ENCODE results near the gene COL13A1.

Gene COL13A1

DNA sequence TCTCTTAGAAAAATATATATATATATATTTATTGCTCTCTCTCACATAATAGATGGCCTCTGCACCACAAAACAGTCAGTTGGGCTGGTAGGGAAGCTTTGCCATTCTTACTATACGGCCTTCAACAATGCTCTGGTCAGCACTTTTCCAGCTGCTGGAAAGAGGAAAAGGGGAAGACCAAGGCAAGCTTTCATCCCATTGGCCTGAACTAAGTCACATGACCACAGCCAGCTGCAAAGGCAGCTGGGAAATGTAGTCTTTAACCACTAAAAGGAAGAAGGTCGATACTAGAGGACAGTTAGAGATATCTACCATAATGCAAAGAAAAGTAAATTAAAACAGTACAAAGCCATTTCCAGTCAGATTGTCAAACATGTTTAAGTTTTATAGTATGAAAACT lies 192.6 kb downstream of the COL13A1 start:
- H3K4me3 ChIP-seq (ENCODE audit: low read length), result no peak overlapping the region
- no peak for DNase-seq (ENCODE audit: low read depth)
- TF ChIP-seq CTCF (conservative IDR thresholded peaks at IDR 0.05; ENCODE audit: low read depth, low read length), result no peak

GRCh38 chr10:69996611-69997010 lies 194.9 kb downstream of the COL13A1 start:
- H3K4me3 ChIP-seq (ENCODE audit: low read length), result no peak overlapping the region

GRCh38 chr10:70000262-70000661 lies 198.6 kb downstream of the COL13A1 start:
- TF ChIP-seq CTCF (conservative IDR thresholded peaks at IDR 0.05; ENCODE audit: low read depth, low read length), result no peak

More at GRCh38 chr10:69996611-69997010, 194.9 kb downstream of the COL13A1 start:
- DNase-seq (ENCODE audit: low read depth), result peak; percentile 1
- no peak for TF ChIP-seq CTCF (conservative IDR thresholded peaks at IDR 0.05; ENCODE audit: low read depth, low read length)

GRCh38 chr10:70007116-70007820 lies 205.6 kb downstream of the COL13A1 start:
- no peak for TF ChIP-seq CTCF (conservative IDR thresholded peaks at IDR 0.05; ENCODE audit: low read depth, low read length)
- no peak overlapping the region for H3K4me3 ChIP-seq (ENCODE audit: low read length)
- no peak for DNase-seq (ENCODE audit: low read depth)

More at GRCh38 chr10:70000262-70000661, 198.6 kb downstream of the COL13A1 start:
- H3K4me3 ChIP-seq (ENCODE audit: low read length), result no peak overlapping the region
- no peak for DNase-seq (ENCODE audit: low read depth)

Data from retinal pigment epithelial cell (primary cell).